Activated naive CD4-positive, alpha-beta T cell treated with anti-CD3 and anti-CD28 coated beads, Interleukin-2, amount 50 U/mL, for 24 hours (primary cell): Measurements from ENCODE around the gene CEP170.

Experiments used
- H3K27ac Mint-ChIP-seq: one replicate; pipeline ENCODE4 v1.8.0; 2021; ENCODE audit warnings: mild to moderate bottlenecking, mixed read lengths
- H3K27me3 Mint-ChIP-seq: one replicate; pipeline ENCODE4 v1.8.0; 2021; ENCODE audit warnings: mixed read lengths
- H3K36me3 Mint-ChIP-seq: one replicate; pipeline ENCODE4 v1.8.0; 2021; ENCODE audit warnings: mixed read lengths
- H3K4me1 Mint-ChIP-seq: one replicate; pipeline ENCODE4 v1.8.0; 2021; ENCODE audit warnings: mixed read lengths
- H3K4me3 Mint-ChIP-seq: one replicate; pipeline ENCODE4 v1.8.0; 2021; ENCODE audit warnings: mild to moderate bottlenecking, mixed read lengths
- H3K9me3 Mint-ChIP-seq: one replicate; pipeline ENCODE4 v1.8.0; 2021; ENCODE audit warnings: mixed read lengths

The CEP170 gene

GRCh38 chr1:243273506-243273905, 18.4 kb upstream of the CEP170 start:
- no peak overlapping the region for H3K27ac Mint-ChIP-seq
- H3K9me3 Mint-ChIP-seq: no peaks in the 10 kb centered on the region
- no peak overlapping the region for H3K4me3 Mint-ChIP-seq
- peaks cover 37% of the 10 kb centered on the region for H3K36me3 Mint-ChIP-seq
- peaks cover 17% of the 10 kb centered on the region for H3K4me1 Mint-ChIP-seq
- no peaks in the 10 kb centered on the region for H3K27me3 Mint-ChIP-seq

GRCh38 chr1:243272401-243272800, 17.3 kb upstream of the CEP170 start:
- Mint-ChIP-seq H3K9me3 (no peaks in the 10 kb centered on the region), H3K36me3 (peaks cover 34% of the 10 kb centered on the region), H3K27me3 (no peaks in the 10 kb centered on the region), H3K4me3 (no peak overlapping the region), H3K27ac (no peak overlapping the region), H3K4me1 (peaks cover 27% of the 10 kb centered on the region)

- Mint-ChIP-seq H3K4me1 (peaks cover 27% of the 10 kb centered on the region), H3K36me3 (peaks cover 31% of the 10 kb centered on the region), H3K9me3 (no peaks in the 10 kb centered on the region), H3K27ac (no peak overlapping the region), H3K4me3 (no peak overlapping the region), H3K27me3 (no peaks in the 10 kb centered on the region)
These were observed 16.9 kb upstream of the CEP170 start for GRCh38 chr1:243271996-243272395.

GRCh38 chr1:243270097-243270864, 15.2 kb upstream of the CEP170 start:
- Mint-ChIP-seq H3K27me3 (no peaks in the 10 kb centered on the region), H3K27ac (peak overlapping the region; percentile 8), H3K36me3 (peaks cover 20% of the 10 kb centered on the region), H3K4me3 (no peak overlapping the region), H3K9me3 (no peaks in the 10 kb centered on the region), H3K4me1 (peaks cover 27% of the 10 kb centered on the region)

GRCh38 chr1:243269461-243269801, 14.3 kb upstream of the CEP170 start:
- Mint-ChIP-seq H3K27ac (no peak overlapping the region), H3K9me3 (no peaks in the 10 kb centered on the region), H3K4me3 (no peak overlapping the region), H3K36me3 (peaks cover 13% of the 10 kb centered on the region), H3K4me1 (peaks cover 36% of the 10 kb centered on the region), H3K27me3 (no peaks in the 10 kb centered on the region)

GRCh38 chr1:243268751-243269460, 13.8 kb upstream of the CEP170 start:
- Mint-ChIP-seq H3K27me3 (no peaks in the 10 kb centered on the region), H3K9me3 (no peaks in the 10 kb centered on the region), H3K36me3 (peaks cover 10% of the 10 kb centered on the region), H3K4me1 (peaks cover 37% of the 10 kb centered on the region), H3K27ac (no peak overlapping the region), H3K4me3 (no peak overlapping the region)

- Mint-ChIP-seq H3K27ac (peak overlapping the region; percentile 63), H3K27me3 (no peaks in the 10 kb centered on the region), H3K4me1 (peaks cover 42% of the 10 kb centered on the region), H3K9me3 (no peaks in the 10 kb centered on the region), H3K4me3 (no peak overlapping the region), H3K36me3 (peaks cover 7% of the 10 kb centered on the region)
These were observed 13.0 kb upstream of the CEP170 start for GRCh38 chr1:243267914-243268653.

GRCh38 chr1:243267471-243267880, 12.4 kb upstream of the CEP170 start:
- Mint-ChIP-seq H3K4me1 (peaks cover 44% of the 10 kb centered on the region), H3K27me3 (no peaks in the 10 kb centered on the region), H3K27ac (no peak overlapping the region), H3K9me3 (no peaks in the 10 kb centered on the region), H3K36me3 (peaks cover 7% of the 10 kb centered on the region), H3K4me3 (no peak overlapping the region)

GRCh38 chr1:243266231-243266630, 11.2 kb upstream of the CEP170 start:
- Mint-ChIP-seq H3K36me3 (peaks cover 7% of the 10 kb centered on the region), H3K27me3 (no peaks in the 10 kb centered on the region), H3K4me3 (no peak overlapping the region), H3K27ac (no peak overlapping the region), H3K9me3 (no peaks in the 10 kb centered on the region), H3K4me1 (peaks cover 45% of the 10 kb centered on the region)

- Mint-ChIP-seq H3K4me3 (no peak overlapping the region), H3K9me3 (no peaks in the 10 kb centered on the region), H3K27ac (no peak overlapping the region), H3K36me3 (peaks cover 5% of the 10 kb centered on the region), H3K4me1 (peaks cover 54% of the 10 kb centered on the region), H3K27me3 (no peaks in the 10 kb centered on the region)
These were observed 9.6 kb upstream of the CEP170 start for GRCh38 chr1:243264717-243265116.

GRCh38 chr1:243261390-243261789, 6.3 kb upstream of the CEP170 start:
- H3K4me1 Mint-ChIP-seq: peaks cover 53% of the 10 kb centered on the region
- no peak overlapping the region for H3K4me3 Mint-ChIP-seq
- no peak overlapping the region for H3K27ac Mint-ChIP-seq

GRCh38 chr1:243260221-243260880, 5.3 kb upstream of the CEP170 start:
- peaks cover 53% of the 10 kb centered on the region for H3K4me1 Mint-ChIP-seq
- no peaks in the 10 kb centered on the region for H3K9me3 Mint-ChIP-seq
- H3K27me3 Mint-ChIP-seq: no peaks in the 10 kb centered on the region
- no peak overlapping the region for H3K4me3 Mint-ChIP-seq
- peaks cover 7% of the 10 kb centered on the region for H3K36me3 Mint-ChIP-seq
- H3K27ac Mint-ChIP-seq: peak overlapping the region; percentile 35

More at GRCh38 chr1:243261390-243261789, 6.3 kb upstream of the CEP170 start:
- no peaks in the 10 kb centered on the region for H3K27me3 Mint-ChIP-seq
- no peaks in the 10 kb centered on the region for H3K9me3 Mint-ChIP-seq
- peaks cover 7% of the 10 kb centered on the region for H3K36me3 Mint-ChIP-seq

- Mint-ChIP-seq H3K4me3 (no peak overlapping the region), H3K9me3 (no peaks in the 10 kb centered on the region), H3K27ac (no peak overlapping the region), H3K36me3 (peaks cover 7% of the 10 kb centered on the region), H3K4me1 (peaks cover 44% of the 10 kb centered on the region), H3K27me3 (no peaks in the 10 kb centered on the region)
These were observed 3.6 kb upstream of the CEP170 start for GRCh38 chr1:243258731-243259130.

- Mint-ChIP-seq H3K27ac (no peak overlapping the region), H3K36me3 (peaks cover 7% of the 10 kb centered on the region), H3K4me3 (peak overlapping the region; percentile 47), H3K27me3 (no peaks in the 10 kb centered on the region), H3K9me3 (no peaks in the 10 kb centered on the region), H3K4me1 (peaks cover 48% of the 10 kb centered on the region)
These were observed 2.1 kb upstream of the CEP170 start for GRCh38 chr1:243257189-243257588.

- H3K4me1 Mint-ChIP-seq: peaks cover 54% of the 10 kb centered on the region
- H3K27me3 Mint-ChIP-seq: no peaks in the 10 kb centered on the region
- H3K9me3 Mint-ChIP-seq: no peaks in the 10 kb centered on the region
- H3K27ac Mint-ChIP-seq: peak overlapping the region; percentile 97
- peak overlapping the region; percentile 95 for H3K4me3 Mint-ChIP-seq
- peaks cover 7% of the 10 kb centered on the region for H3K36me3 Mint-ChIP-seq
These were observed 1.5 kb upstream of the CEP170 start for GRCh38 chr1:243256590-243256989.
